C4-2B (cell line): ENCODE measurements around the gene SPATA46.

Experiments used
- ZFX ChIP-seq: fragments of 450-650 bp; IDR thresholded peaks from 2 replicates; pipeline ENCODE4 v1.6.1; 2017
- TF ChIP-seq, protein P1 (sequence below): fragments of 450-650 bp; conservative IDR thresholded peaks from 2 replicates; pipeline ENCODE4 v1.5.1; 2017; ENCODE audit warnings: mild to moderate bottlenecking

GRCh38 chr1:162335126-162335525 is 41.5 kb downstream of the SPATA46 start:
- TF ChIP-seq, protein P1, sequence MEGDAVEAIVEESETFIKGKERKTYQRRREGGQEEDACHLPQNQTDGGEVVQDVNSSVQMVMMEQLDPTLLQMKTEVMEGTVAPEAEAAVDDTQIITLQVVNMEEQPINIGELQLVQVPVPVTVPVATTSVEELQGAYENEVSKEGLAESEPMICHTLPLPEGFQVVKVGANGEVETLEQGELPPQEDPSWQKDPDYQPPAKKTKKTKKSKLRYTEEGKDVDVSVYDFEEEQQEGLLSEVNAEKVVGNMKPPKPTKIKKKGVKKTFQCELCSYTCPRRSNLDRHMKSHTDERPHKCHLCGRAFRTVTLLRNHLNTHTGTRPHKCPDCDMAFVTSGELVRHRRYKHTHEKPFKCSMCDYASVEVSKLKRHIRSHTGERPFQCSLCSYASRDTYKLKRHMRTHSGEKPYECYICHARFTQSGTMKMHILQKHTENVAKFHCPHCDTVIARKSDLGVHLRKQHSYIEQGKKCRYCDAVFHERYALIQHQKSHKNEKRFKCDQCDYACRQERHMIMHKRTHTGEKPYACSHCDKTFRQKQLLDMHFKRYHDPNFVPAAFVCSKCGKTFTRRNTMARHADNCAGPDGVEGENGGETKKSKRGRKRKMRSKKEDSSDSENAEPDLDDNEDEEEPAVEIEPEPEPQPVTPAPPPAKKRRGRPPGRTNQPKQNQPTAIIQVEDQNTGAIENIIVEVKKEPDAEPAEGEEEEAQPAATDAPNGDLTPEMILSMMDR, result no peak
- no peak for TF ChIP-seq ZFX
